GM19455 (cell line): Measurements from ENCODE around the gene RIPOR3.
"Not testable (repeated sequence)": the region's sequence is repeated elsewhere in the genome, so short reads cannot be mapped to it uniquely, and the experiment has no call there.

Experiments used
- ATAC-seq: cut with Tn5 transposase; IDR thresholded peaks from one replicate; pipeline ENCODE4 v1.9.1; 2021; ENCODE audit not compliant: unreplicated experiment

RIPOR3 gene

DNA sequence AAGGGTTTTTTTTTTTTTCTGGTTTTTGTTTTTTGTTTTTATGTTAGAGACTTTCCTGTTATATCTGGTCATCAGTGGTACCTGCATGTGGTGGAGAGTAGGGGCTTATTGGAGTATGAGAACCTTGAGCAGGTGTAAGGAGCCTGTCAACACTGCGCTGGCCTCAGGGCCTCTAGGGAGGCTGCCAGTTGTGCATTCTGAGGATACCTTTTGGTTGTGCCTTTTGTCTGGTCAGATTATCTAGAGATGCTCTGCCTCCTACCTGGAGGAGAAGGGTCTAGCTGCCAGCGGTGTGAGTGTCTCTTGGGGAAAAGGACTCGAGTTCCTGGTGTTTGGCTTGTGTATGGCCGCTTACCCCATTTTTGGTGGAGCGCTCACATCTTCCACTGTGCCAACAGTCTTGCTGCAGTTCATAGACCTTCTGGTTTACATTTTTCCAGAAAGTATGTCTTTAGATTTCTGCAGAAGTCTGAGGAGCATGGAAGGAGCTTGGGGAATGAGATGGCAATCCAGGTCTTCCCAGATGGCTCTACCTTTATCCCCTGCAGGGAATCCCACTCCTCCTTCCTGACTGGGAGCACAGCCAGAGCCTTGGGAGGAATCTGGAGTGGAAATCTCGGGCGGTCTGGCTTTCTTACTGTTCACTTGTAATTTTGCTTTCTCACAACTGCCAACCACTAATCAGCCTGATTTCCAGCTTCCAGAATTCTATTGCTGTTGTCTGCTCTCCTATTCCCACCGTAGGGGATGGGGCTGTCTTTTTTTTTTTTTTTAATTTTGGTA is 131.3 kb downstream of the RIPOR3 start:
- no peak for ATAC-seq

DNA sequence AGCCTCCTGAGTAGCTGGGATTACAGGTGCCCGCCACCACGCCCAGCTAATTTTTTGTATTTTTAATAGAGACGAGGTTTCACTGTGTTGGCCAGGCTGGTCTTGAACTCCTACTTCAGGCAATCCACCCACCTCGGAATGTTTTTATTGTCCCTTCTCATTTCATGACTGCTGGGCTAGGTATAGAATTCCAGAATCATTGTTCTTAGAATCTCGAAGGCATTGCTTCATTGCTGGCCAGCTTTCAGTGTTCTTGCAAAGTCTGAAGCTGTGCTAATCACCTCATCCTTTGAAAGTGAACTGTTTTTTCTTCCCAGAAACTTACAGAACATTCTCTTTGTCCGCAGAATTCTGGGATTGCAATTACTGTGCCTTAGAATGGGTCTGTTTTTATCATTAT is 132.2 kb downstream of the RIPOR3 start:
- no peak for ATAC-seq

DNA sequence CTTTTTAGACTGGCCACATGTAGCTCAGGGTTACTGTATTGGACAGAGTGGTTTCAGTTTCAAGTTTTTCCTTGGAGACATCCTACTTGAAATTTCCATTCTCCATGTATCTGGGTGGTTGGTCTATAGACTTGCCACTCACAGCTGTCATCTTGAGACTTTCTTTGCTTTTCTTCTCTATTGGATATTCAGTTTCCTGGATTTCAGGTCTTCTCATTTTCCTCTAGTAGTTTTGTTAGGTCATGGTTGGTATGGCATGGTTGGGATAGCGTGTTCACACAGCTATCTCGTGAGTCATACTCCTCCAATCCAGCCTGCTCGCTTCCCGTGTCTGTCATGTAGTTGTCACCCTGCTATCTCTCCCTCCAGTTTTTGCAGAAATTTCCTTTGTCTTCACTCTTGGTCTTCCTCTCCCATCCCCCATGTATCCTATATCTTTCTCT is 132.8 kb downstream of the RIPOR3 start:
- ATAC-seq: no peak

DNA sequence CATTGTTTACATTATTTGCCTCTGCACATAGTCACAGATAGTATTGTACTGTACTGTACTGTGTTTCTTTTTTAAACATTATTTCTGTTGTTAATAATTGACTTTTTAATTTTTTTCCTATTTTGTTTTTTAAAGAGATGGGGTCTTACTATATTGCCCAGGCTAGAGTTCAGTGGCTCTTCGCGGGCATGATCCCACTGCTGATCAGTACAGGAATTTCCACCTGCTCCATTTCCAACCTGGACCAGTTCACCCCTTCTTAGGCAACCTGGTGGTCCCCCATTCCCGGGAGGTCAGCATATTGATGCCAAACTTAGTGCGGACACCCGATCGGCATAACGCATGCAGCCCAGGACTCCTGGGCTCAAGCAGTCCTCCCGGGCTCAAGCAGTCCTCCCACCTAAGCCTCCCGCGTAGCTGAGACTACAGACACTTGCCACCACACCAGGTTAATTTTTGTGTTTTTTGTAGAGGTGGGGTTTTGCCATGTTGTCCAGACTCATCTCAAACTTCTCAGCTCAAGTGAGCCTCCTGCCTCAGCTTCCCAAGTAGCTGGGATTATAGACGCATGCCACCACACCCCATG is 133.7 kb downstream of the RIPOR3 start:
- ATAC-seq: no peak

DNA sequence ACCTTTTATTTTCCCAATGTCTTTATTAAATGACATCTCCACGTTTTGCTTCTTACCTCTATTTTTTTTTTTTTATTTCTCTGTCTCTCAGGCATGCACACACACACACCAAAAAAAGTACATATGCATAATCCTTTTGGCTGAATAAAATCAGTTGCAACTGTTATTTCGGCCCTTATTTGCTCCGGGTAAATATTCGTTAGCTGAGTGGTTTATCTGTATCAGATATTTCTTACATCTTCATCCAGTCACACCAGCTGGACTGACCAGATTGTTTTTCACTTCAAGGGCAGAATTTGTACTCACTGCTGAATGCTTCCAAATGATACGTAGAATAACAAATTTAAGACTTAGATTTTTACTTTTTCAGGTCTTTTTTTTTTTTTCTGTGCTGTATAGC is 135.7 kb downstream of the RIPOR3 start:
- no peak for ATAC-seq

DNA sequence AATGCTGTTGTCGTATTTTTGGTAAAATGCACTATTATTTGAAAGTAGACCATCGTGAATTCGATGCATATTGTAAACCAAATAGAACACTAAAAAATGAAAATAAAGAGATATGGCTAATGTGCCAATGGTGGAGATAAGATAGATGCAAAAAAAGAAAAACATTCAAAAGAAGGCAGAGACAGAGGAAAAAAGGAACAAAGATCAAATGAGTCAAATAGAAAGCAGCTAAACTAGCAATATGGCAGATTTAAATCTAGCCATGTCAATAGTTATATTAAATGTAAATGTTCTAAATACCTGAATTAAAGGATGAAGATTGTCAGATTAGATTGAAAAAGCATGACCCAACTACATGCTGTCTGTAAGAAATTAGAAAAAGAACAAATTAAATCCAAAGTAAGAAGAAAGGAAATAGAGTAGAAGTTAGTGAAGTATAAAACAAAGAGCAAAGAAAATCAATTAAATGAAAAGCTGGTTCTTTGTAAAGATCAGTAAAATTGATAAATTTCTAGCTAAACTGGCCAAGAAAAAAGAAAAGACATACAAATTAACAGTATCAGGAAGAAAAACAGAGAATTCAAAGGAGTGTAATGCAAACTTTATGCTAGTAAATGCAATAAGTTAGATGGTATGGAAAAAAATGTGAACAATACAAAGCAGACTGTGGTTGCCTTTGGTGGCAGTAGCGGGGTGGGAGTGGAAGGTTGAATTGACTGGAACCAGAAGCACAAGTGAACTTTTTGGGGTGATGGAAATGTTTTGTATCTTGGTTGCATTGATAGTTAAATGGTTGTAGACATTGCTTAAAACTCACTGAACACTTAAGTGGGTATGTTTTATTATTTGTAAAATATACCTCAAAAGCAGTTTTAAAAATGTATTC is 136.4 kb downstream of the RIPOR3 start:
- ATAC-seq: no peak

DNA sequence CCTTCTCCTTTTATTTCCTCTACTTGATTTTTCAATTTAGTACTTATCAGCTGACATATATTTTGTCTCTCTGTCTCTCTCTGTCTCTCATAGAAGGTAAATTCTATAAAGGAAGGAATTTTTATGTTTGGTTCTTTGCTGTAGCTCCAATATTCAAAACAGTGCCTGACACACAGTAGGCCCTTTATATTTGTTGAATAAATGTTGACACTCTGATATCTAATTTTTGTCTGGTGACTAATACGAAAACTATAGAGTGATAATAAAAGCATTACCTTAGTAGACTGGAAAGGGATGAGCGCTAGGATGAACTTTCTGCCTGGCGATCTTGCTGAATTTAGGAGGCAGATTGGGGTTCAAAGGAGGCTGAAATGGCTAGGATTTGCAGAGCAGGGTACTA is 138.4 kb downstream of the RIPOR3 start:
- no peak for ATAC-seq

DNA sequence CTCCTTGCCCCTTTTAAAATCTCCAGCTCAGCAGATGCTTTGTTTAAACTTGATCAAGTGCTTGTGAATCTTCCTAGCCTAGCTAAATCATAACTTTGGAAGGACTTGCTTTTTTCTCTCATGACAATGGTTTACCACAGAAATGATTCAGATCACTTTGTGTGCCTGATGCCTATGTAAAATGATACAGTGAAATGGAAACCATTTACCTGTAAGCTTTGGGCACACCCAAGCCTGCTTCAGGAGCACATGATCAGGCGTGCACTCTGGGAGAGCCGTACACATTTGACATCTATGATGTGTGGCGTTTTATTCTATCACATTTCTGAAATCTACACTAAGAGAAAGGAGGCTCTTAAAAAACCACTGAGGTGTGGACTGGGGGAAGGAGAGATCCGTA is 140.1 kb downstream of the RIPOR3 start:
- ATAC-seq: no peak

DNA sequence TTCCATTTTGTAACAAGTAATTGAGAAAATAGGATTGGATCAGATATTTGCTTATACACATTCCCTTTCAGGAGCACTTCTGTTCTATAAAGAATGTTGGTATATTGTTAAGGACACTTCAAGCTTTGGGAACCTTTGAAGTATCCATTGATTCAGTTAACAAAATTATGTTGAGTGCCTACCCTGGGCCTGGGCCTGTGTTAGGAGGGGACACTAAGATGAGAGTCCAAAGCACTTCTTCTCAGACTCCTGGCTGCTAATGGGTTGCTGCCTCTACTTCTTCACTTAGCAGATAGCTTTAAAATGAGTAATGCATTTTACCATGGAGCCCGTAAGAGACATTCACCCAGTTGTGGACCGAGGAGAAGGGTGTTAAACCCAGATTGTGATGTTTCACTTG is 140.8 kb downstream of the RIPOR3 start:
- ATAC-seq: no peak

DNA sequence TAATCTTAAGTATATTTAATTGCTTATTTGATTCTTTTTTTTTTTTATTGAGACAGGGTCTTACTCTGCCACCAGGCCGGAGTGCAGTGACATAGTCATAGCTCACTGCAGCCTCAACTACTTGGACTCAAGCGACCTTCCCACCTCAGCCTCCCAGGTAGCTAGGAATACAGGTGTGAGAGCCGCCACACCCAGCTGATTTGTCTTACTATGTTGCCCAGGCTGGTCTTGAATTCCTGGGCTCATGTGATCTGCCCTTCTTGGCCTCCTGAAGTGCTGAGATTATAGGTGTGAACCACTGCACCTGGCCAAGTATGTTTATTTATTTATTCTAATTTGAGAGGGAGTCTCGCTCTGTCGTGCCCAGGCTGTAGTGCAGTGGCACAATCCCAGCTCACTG is 142.9 kb downstream of the RIPOR3 start:
- no peak for ATAC-seq

DNA sequence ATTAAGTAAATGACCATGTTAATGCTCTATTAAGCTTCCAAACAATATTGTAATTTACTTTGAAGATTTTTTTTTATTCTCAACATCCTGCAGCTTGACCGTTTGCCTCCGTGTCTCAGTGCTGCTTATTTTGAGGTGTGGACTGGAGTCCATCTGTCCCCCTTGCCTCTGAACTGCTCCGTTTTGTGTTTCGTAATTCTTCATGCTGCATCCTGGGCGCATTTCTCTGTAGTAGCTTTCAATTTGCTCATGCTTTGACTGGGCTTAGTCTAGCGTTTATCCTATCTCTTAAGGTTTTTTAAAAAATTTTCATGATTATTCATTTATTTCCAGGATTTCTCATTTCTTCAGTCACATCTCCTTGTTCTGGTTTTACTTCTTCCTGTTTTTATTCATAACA is 143.4 kb downstream of the RIPOR3 start:
- no peak for ATAC-seq

DNA sequence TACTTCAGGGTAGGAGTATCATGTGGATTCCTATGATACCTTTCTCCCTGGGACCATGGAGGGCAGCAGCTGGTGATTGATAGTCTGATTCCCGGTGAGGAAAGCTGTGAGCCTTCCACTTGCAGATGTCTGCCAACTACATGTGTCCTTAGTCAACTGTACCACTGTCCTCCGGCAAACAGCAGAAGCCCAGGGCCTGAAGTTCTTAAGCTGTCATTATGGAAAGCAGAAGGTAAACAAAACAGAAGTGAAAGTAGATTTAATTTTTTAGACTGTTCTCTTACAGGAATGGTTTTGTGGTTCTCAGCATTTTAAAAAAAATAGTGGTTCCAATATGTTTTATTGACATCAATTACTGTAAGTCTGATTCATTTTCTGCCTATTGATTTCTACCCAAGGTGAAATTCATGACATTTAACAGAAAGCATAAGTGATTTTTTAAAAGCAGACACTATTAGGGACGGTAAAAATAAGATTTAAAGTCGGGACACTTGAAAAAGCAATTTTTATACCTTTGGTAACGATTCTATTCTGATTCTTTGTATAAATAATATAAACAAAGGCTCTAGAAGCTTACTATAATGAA is 144.5 kb downstream of the RIPOR3 start:
- no peak for ATAC-seq

DNA sequence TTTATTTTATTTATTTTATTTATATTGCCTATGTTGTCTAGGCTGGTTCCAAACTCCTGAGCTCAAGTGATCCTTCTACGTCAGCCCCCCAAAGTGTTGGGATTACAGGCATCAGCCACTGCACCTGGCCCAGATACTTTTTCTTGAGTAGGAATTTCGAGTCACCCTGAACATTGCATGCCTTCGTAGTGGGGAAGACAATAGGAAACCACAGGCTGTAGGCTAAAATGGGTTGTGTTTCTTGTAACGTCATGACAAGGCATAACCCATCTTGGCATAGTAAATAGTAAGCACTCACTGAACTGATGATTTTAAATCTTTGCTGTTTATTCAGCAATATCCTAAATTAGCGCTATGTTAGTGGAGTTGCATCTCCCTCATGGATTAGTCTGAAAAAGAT is 146.2 kb downstream of the RIPOR3 start:
- ATAC-seq: no peak

DNA sequence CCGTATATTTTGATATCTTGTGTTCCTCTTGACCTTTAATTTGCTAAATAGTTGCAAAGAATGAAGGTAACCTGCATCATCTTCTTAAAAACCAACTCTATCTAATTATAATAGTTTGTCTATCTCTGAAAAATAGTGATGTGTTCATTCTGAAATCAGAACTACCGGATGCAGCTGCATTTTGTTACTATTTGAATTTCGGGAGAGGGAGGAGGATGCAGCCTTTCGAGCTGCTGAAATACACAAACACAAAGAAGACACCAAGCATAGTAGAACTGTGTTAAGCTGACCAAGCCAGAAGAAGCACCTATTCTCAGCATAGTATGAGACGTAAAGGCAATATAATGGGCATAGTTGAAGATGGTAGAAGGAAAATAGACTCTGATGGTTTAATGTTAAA is 148.0 kb downstream of the RIPOR3 start:
- ATAC-seq: no peak

DNA sequence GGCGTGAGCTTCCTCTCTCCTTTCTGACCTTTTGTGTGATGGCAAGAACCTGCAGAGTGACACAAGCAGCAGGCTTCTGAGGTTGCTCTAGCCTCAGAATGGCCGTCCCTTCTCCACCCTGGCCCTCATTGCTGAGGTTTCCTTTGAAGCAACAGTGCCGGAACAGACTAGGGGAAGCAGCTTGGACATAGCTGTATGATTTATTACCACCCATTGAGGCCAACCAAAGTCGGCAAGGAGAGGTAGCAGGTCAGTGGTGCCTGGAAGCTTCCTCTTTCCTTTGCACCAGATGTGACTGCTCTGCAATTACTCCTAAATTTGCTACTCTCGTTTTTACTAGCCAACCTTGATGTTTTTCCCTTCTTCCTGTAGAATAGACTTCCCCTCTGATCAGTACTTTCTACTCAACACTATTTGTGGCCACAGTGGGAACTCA is 149.7 kb downstream of the RIPOR3 start:
- peak; percentile 46 for ATAC-seq

DNA sequence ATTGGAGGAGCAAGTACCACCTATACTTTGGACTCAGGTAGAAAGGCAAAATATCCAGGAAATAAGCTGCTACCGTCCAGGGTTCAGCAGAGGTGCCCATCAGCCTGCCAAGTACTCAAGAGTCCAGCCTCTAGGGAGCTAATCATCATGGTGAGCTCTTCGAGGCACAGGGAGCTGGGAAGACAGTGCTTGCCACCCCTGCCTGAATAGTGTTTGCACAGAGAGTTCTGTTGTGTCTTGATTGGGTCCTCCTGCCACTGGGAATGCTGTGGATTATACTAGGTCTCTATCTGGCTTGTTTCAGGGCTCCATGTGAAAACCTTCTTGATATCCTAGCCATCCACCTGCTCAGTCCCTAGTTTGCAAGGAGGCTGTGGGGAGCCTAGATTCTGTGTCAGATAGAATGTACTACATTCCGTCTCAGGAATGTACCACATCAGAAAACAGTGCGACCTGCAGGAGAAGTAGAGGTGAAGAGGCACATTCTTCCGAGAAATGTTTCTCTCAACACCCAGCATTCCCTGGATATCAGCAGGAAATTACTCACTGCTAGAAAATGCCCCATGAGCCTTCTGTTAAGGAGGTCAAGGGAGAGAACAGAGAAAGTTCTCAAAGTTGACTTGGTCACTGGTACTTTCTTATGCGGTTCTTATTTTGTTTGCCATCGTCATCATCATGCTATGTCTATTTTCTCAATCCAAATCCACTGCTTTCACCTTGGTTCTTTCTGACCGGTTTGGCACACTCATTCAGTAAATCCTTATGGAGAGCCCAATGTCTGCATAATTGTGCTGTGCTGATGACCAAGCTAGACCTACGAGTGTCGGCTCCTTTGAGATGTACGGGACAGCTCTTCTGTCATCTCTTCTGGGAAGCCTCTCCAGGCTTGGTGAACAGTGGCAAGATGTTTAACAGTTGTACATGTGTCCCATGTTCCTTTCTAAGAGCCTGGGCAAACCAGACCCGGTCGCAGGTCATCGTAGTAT is 150.4 kb downstream of the RIPOR3 start:
- no peak for ATAC-seq

DNA sequence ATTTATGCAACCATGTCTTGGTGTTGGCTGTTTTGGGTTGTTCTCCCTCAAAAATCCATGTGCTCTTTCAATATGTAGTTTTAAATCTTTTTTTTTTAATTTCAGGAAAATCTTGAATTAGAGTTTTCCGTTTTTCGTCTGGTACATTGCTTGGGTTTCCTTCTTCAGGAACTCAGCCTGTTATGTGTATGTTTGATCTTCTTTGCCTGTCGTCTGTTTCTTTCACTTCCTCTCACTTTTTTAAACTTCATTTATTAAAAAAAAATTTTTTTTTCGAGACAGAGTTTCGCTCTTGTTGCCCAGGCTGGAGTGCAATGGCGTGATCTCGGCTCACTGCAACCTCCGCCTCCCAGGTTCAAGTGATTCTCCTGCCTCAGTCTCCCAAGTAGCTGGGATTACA is 151.5 kb downstream of the RIPOR3 start:
- not testable (repeated sequence) for ATAC-seq

DNA sequence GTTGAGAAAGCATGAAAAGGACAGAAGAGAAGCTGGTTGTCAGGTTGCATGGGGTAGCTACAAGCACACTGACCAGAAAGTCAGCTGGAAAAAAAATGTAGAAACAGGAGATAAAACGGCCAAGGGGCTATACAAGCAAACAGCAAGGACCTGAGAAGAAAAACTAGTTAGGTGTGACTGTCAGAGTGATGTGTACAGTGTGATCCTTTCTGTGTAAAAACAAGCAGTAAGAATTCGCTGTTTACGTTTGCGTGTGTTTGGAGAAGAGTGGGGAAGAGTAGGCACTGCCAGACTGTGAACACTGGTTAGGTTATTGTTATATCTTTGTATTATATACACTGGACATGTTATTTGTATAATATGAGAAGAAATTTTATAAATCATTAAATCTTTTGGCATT is 153.1 kb downstream of the RIPOR3 start:
- no peak for ATAC-seq

DNA sequence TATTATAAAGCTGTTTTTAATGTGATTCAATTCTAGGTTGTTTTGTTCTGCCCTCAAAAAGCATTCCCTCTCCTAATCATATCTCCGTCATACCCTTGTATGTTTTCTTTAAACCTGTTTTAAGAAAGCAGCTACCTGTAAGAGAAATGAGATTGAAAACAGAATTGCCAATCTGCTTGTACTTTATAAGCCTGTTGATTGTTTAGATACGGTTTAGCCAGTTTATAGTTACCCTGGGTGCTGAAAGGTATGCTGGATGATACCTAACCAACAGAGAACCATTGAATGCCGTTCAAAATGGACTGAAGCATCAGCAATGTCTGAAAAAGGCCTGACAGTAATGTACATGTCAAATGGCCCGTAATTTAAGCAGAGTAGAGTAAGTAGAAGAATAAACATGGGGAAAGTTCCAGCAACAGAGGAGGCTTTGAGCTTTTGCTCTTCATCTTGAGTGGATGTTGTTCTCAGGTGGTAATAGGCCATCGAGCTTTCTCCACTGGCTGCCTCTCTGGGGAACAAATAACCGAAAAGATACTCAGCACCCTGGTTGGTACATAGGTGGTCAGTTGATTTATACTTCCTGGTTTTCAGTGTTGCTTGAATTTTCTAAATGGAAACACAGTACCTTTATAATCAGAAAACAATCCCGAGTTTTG is 153.7 kb downstream of the RIPOR3 start:
- no peak for ATAC-seq

DNA sequence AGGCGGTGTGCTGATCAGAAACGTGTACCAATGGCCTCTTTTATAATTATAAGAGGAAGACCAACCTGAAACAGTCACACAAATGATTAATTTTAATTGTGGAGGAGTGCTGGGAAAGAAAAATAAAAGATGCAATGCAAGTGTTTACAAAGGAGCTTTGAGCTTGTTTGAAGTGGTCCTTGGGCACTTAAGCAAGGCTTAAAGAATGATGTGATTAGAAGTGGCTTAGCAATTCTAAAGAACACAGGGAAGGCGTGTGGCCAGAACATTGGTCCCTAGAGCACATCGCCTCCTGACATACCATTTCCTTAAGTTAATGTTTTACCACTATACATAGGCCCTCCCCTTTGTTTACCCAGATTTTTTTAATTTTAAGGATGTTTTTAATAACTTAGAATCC is 155.0 kb downstream of the RIPOR3 start:
- no peak for ATAC-seq
